GM18520 (cell line): Measurements from ENCODE around the gene GRIK5.
"Not testable (repeated sequence)": the region's sequence is repeated elsewhere in the genome, so short reads cannot be mapped to it uniquely, and the experiment has no call there.

Source experiments
- ATAC-seq: cut with Tn5 transposase; IDR thresholded peaks from one replicate; pipeline ENCODE4 v1.9.1; 2021; ENCODE audit not compliant: unreplicated experiment

Gene GRIK5

GRCh38 chr19:42018503-42019193 lies 51.4 kb downstream of the GRIK5 start:
- no peak for ATAC-seq

- ATAC-seq: no peak
Observed at GRCh38 chr19:42017040-42017439, 53.0 kb downstream of the GRIK5 start.

GRCh38 chr19:42012747-42013146 lies 57.3 kb downstream of the GRIK5 start:
- not testable (repeated sequence) for ATAC-seq

- no peak for ATAC-seq
Observed at GRCh38 chr19:42010245-42011126, 59.5 kb downstream of the GRIK5 start.

- no peak for ATAC-seq
Observed at GRCh38 chr19:42006569-42006968, 63.4 kb downstream of the GRIK5 start.

GRCh38 chr19:42005504-42005903 lies 64.5 kb downstream of the GRIK5 start:
- ATAC-seq: no peak

GRCh38 chr19:42003506-42004294 lies 66.3 kb downstream of the GRIK5 start:
- no peak for ATAC-seq

GRCh38 chr19:41999878-42000208 lies 70.2 kb downstream of the GRIK5 start:
- no peak for ATAC-seq

GRCh38 chr19:41999071-41999877 lies 70.7 kb downstream of the GRIK5 start:
- ATAC-seq: no peak

GRCh38 chr19:41998246-41999020 lies 71.6 kb downstream of the GRIK5 start:
- ATAC-seq: no peak

- ATAC-seq: no peak
Observed at GRCh38 chr19:41997851-41998229, 72.2 kb downstream of the GRIK5 start.

- no peak for ATAC-seq
Observed at GRCh38 chr19:41997121-41997850, 72.7 kb downstream of the GRIK5 start.

GRCh38 chr19:41995959-41996797 lies 73.8 kb downstream of the GRIK5 start:
- no peak for ATAC-seq

- ATAC-seq: no peak
Observed at GRCh38 chr19:41994994-41995958, 74.7 kb downstream of the GRIK5 start.

GRCh38 chr19:41994521-41994971 lies 75.5 kb downstream of the GRIK5 start:
- no peak for ATAC-seq

GRCh38 chr19:41993612-41994483 lies 76.2 kb downstream of the GRIK5 start, which contains the start of gene ATP1A3:
ATP1A3 (minus strand) TSS chr19:41994230; CDS start chr19:41994076, 154 bp downstream.
- no peak for ATAC-seq
